Subcutaneous preadipocyte (primary cell): ENCODE results near the gene TMEM95. TPM values are rescaled to one million over a fixed set of nuclear protein-coding genes. Genes with fewer than 3 reads are reported as not detected.

Experiments
- small RNA-seq: library from RNA; depleted of rRNA; stranded (forward); fragments of <200 nt; gene quantifications from one replicate; pipeline ENCODE3, GENCODE V24; 2012
- total RNA-seq: library from RNA; depleted of rRNA; stranded (reverse); fragments of >200 nt; gene quantifications from 2 replicates; pipeline ENCODE4 v1.2.3, GENCODE V29; 2012

Gene TMEM95
- total RNA-seq, result not detected in 2 replicates

GRCh38 chr17:7355053-7355452 is at the start of gene TMEM95:
Gene TMEM95 (plus strand): TSS chr17:7355156. CDS start chr17:7355205, 49 bp downstream.

GRCh38 chr17:7306911-7307685 is 47.9 kb upstream of the TMEM95 start, which contains the start of gene EIF5A:
Gene EIF5A (plus strand): TSS chr17:7307628. CDS start chr17:7309636, 2,008 bp downstream.

GRCh38 chr17:7314719-7315569 is 40.0 kb upstream of the TMEM95 start, which contains the start of gene GPS2:
Gene GPS2 (minus strand): TSS chr17:7315360. CDS start chr17:7315052, 308 bp downstream.

GRCh38 chr17:7328840-7329373 is 26.0 kb upstream of the TMEM95 start, which contains the start of gene NEURL4:
Gene NEURL4 (minus strand): TSS chr17:7329335. CDS start chr17:7329312, 23 bp downstream.

GRCh38 chr17:7336240-7337175 is 18.4 kb upstream of the TMEM95 start, which contains the start of gene ACAP1:
Gene ACAP1 (plus strand): TSS chr17:7336529. CDS start chr17:7336735, 206 bp downstream.

GRCh38 chr17:7351665-7352502 is 3.1 kb upstream of the TMEM95 start, which contains the start of gene KCTD11:
Gene KCTD11 (plus strand): TSS chr17:7352162.

GRCh38 chr17:7380855-7381683 is 26.1 kb downstream of the TMEM95 start, which contains the start of gene TNK1:
Gene TNK1 (plus strand): TSS chr17:7381089. CDS start chr17:7382927, 1,838 bp downstream.

GRCh38 chr17:7394452-7395191 is 39.7 kb downstream of the TMEM95 start, which contains the start of gene PLSCR3:
Gene PLSCR3 (minus strand): TSS chr17:7394525. CDS start chr17:7394110, 415 bp downstream.

GRCh38 chr17:7403977-7404736 is 49.2 kb downstream of the TMEM95 start, which contains the start of gene TMEM256:
Gene TMEM256 (minus strand): TSS chr17:7404097. CDS start chr17:7404084, 13 bp downstream.

Small RNA genes within 50 kb of the gene (small RNA-seq; reads per million reads assigned to genes)
- not detected for gene AC026954.2

Other genes with a start within 250 kb of the TMEM95 start
- not detected in 2 replicates for gene ASGR2, start 240.3 kb upstream of the TMEM95 start, total RNA-seq
- gene ASGR1, start 175.8 kb upstream of the TMEM95 start, total RNA-seq, result under 0.01 and 0.39 TPM in 2 replicates
- 7.3 and 11.9 TPM in 2 replicates for gene DLG4, start 135.3 kb upstream of the TMEM95 start, total RNA-seq
- gene ACADVL, start 135.2 kb upstream of the TMEM95 start, total RNA-seq, result 194 and 236 TPM in 2 replicates
- 63.9 and 93.2 TPM in 2 replicates for gene DVL2, start 120.6 kb upstream of the TMEM95 start, total RNA-seq
- 36.6 and 37.1 TPM in 2 replicates for gene PHF23, start 115.7 kb upstream of the TMEM95 start, total RNA-seq
- 110 and 194 TPM in 2 replicates for gene GABARAP, start 112.7 kb upstream of the TMEM95 start, total RNA-seq
- 28.7 and 40.1 TPM in 2 replicates for gene CTDNEP1, start 103.4 kb upstream of the TMEM95 start, total RNA-seq
- gene ELP5, start 102.9 kb upstream of the TMEM95 start, total RNA-seq, result 28.9 and 31.2 TPM in 2 replicates
- gene CLDN7, start 92.7 kb upstream of the TMEM95 start, total RNA-seq, result 0.98 and 2.9 TPM in 2 replicates
- under 0.01 TPM in 1 of 2 replicates, not detected in the other for gene SLC2A4, start 73.4 kb upstream of the TMEM95 start, total RNA-seq
- not detected in 2 replicates for gene YBX2, start 60.5 kb upstream of the TMEM95 start, total RNA-seq
- gene EIF5A, start 47.5 kb upstream of the TMEM95 start, total RNA-seq, result 909 and 1,080 TPM in 2 replicates
- gene GPS2, start 39.8 kb upstream of the TMEM95 start, total RNA-seq, result 39.9 and 46.7 TPM in 2 replicates
- gene NEURL4, start 25.8 kb upstream of the TMEM95 start, total RNA-seq, result 14.7 and 21.7 TPM in 2 replicates
- gene ACAP1, start 18.6 kb upstream of the TMEM95 start, total RNA-seq, result 0.20 and 2.2 TPM in 2 replicates
- 2.6 and 4.1 TPM in 2 replicates for gene KCTD11, start 3.0 kb upstream of the TMEM95 start, total RNA-seq
- gene TNK1, start 25.9 kb downstream of the TMEM95 start, total RNA-seq, result 0.20 TPM in 1 of 2 replicates, not detected in the other
- gene PLSCR3, start 39.4 kb downstream of the TMEM95 start, total RNA-seq, result 22.8 and 26.8 TPM in 2 replicates
- gene TMEM256, start 48.9 kb downstream of the TMEM95 start, total RNA-seq, result 103 and 132 TPM in 2 replicates
- gene NLGN2, start 52.7 kb downstream of the TMEM95 start, total RNA-seq, result 2.9 and 4.4 TPM in 2 replicates
- gene SPEM1, start 65.2 kb downstream of the TMEM95 start, total RNA-seq, result not detected in 2 replicates
- gene SPEM2, start 70.5 kb downstream of the TMEM95 start, total RNA-seq, result not detected in 2 replicates
- not detected in 2 replicates for gene SPEM3, start 73.7 kb downstream of the TMEM95 start, total RNA-seq
- 0.98 and 1.1 TPM in 2 replicates for gene TMEM102, start 80.3 kb downstream of the TMEM95 start, total RNA-seq
- under 0.01 and 0.37 TPM in 2 replicates for gene FGF11, start 84.4 kb downstream of the TMEM95 start, total RNA-seq
- gene CHRNB1, start 89.9 kb downstream of the TMEM95 start, total RNA-seq, result 2.0 and 3.7 TPM in 2 replicates
- 19.1 and 19.5 TPM in 2 replicates for gene ZBTB4, start 124.5 kb downstream of the TMEM95 start, total RNA-seq
- gene SLC35G6, start 126.3 kb downstream of the TMEM95 start, total RNA-seq, result not detected in 2 replicates
- gene POLR2A, start 129.2 kb downstream of the TMEM95 start, total RNA-seq, result 81.9 and 112 TPM in 2 replicates
- 5.5 and 8.5 TPM in 2 replicates for gene TNFSF12, start 193.9 kb downstream of the TMEM95 start, total RNA-seq
- gene TNFSF13, start 203.6 kb downstream of the TMEM95 start, total RNA-seq, result 0.59 and 1.1 TPM in 2 replicates
- 69.1 and 70.0 TPM in 2 replicates for gene SENP3, start 206.8 kb downstream of the TMEM95 start, total RNA-seq
- 39.7 and 53.0 TPM in 2 replicates for gene CD68, start 224.5 kb downstream of the TMEM95 start, total RNA-seq
- gene MPDU1, start 228.7 kb downstream of the TMEM95 start, total RNA-seq, result 116 and 129 TPM in 2 replicates
- 0.20 TPM in 1 of 2 replicates, not detected in the other for gene SOX15, start 234.9 kb downstream of the TMEM95 start, total RNA-seq